Measurements from ENCODE around the gene FARSB.
"Not testable (repeated sequence)": the region's sequence is repeated elsewhere in the genome, so short reads cannot be mapped to it uniquely, and the experiment has no call there.

FARSB gene

GRCh38 chr2:222603501-222603900, 52.4 kb downstream of the FARSB start:
- no peak for DNase-seq

- no peak for DNase-seq
Measured at GRCh38 chr2:222598611-222599010, 57.3 kb downstream of the FARSB start.

GRCh38 chr2:222595581-222595980, 60.3 kb downstream of the FARSB start:
- no peak for DNase-seq

GRCh38 chr2:222594679-222595078, 61.2 kb downstream of the FARSB start:
- DNase-seq = no peak

GRCh38 chr2:222592176-222592575, 63.7 kb downstream of the FARSB start:
- no peak for DNase-seq

- DNase-seq = no peak
Measured at GRCh38 chr2:222591661-222592060, 64.2 kb downstream of the FARSB start.

- DNase-seq = not testable (repeated sequence)
Measured at GRCh38 chr2:222584589-222584988, 71.3 kb downstream of the FARSB start.

GRCh38 chr2:222582928-222583327, 73.0 kb downstream of the FARSB start:
- DNase-seq = no peak

- DNase-seq = no peak
Measured at GRCh38 chr2:222577341-222577740, 78.6 kb downstream of the FARSB start.

- no peak for DNase-seq
Measured at GRCh38 chr2:222576171-222577081, 79.5 kb downstream of the FARSB start.

- no peak for DNase-seq
Measured at GRCh38 chr2:222575618-222576017, 80.3 kb downstream of the FARSB start.

GRCh38 chr2:222572751-222573174, 83.1 kb downstream of the FARSB start:
- DNase-seq = no peak

- no peak for DNase-seq
Measured at GRCh38 chr2:222572264-222572721, 83.6 kb downstream of the FARSB start.

- DNase-seq = no peak
Measured at GRCh38 chr2:222569826-222570225, 86.1 kb downstream of the FARSB start.

- no peak for DNase-seq
Measured at GRCh38 chr2:222568865-222569264, 87.0 kb downstream of the FARSB start.

GRCh38 chr2:222566229-222566628, 89.7 kb downstream of the FARSB start:
- no peak for DNase-seq

GRCh38 chr2:222563936-222564335, 92.0 kb downstream of the FARSB start:
- no peak for DNase-seq

GRCh38 chr2:222563106-222563718, 92.7 kb downstream of the FARSB start:
- no peak for DNase-seq

GRCh38 chr2:222561817-222562645, 93.9 kb downstream of the FARSB start:
- DNase-seq = no peak

- DNase-seq = no peak
Measured at GRCh38 chr2:222561151-222561550, 94.7 kb downstream of the FARSB start.

GRCh38 chr2:222554517-222554916, 101.4 kb downstream of the FARSB start:
- no peak for DNase-seq

- no peak for DNase-seq
Measured at GRCh38 chr2:222548992-222549391, 106.9 kb downstream of the FARSB start.

- DNase-seq = no peak
Measured at GRCh38 chr2:222547083-222547482, 108.8 kb downstream of the FARSB start.
